GM08714 (cell line): ENCODE measurements around the gene SH3PXD2A.
"Not testable (repeated sequence)": the region's sequence is repeated elsewhere in the genome, so short reads cannot be mapped to it uniquely, and the experiment has no call there.

Source experiments
- H3K4me3 ChIP-seq: fragments of 200-500 bp; sonication (Bioruptor generic); 2 replicates; pipeline ENCODE4 v1.5.1; 2014; ENCODE audit warnings: mild to moderate bottlenecking, low read length, inconsistent platforms
- ZNF274 ChIP-seq: IDR thresholded peaks from 2 replicates; pipeline ENCODE4 v1.6.1; 2012; ENCODE audit warnings: mild to moderate bottlenecking, low read depth, low read length

The SH3PXD2A gene

GRCh38 chr10:103823706-103824272, 31.6 kb downstream of the SH3PXD2A start:
- TF ChIP-seq ZNF274 = no peak
- H3K4me3 ChIP-seq = no peak overlapping the region

DNA sequence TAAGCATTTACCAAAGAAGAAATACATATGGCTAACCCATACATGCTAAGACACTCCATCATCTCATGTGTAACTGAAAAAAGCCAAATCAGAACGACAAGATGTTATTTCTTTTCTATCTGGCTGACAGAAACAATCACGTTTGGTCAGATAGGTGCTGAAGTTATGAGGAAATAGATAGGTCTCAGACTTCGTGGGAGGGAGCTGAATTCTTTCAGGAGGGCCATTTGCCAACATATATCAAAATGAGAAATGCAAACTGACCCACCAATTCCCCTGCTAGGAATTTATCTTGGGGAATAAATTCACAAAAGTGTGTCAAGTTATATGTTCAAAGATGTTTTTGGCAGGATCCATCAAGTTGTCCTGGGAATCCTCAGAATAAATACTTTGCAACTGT, 32.6 kb downstream of the SH3PXD2A start:
- no peak for TF ChIP-seq ZNF274
- H3K4me3 ChIP-seq = no peak overlapping the region

DNA sequence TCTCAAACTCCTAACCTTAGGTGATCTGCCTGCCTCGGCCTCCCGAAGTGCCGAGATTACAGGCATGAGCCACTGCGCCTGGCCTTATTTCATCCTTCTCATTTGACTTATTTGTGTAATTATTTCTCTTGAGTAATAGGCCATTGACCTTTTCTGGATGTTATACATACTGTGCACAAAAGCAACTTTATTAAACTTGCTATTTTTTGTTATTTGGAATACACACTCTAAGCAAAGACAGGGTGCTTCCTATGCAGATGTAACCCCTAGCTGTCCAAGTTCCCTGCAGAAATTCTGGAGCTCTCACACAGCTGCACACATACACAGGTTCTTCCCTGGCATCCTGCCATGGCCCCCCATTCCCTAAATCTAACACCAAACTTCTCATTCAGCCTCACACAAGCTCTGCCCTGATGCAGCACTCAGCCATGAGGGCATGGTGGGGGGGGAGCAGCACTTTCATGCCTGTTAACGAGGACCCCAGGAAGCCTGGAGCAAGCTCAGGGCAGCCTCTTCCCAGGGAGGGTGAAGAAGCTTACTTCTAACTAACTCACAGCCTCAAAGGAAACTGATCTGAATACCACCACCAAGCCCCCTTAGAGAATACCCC, 33.2 kb downstream of the SH3PXD2A start:
- TF ChIP-seq ZNF274 = no peak
- no peak overlapping the region for H3K4me3 ChIP-seq

- H3K4me3 ChIP-seq = no peak overlapping the region
Observed at GRCh38 chr10:103820101-103821062, 35.0 kb downstream of the SH3PXD2A start.

DNA sequence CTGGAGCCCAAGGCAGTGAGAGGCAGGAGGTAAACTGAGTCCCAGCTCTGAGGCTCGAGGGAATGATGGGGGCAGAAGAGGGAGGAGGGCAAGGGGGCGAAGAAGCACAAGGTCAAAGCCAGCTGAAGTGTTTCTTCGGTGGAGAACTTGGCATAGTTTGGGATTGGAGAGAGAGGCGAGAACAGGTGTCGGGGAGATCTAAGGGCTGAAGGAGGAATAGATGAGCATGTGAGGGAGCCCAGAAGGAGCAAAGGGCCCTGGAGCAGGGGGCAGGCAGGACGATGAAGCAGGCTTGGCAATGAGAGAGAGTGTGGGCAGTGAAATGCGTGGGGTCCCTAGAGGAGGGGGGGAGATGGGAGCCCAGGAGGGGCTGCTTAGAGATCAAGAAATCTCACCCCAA, 35.9 kb downstream of the SH3PXD2A start:
- no peak overlapping the region for H3K4me3 ChIP-seq

More at GRCh38 chr10:103820101-103821062, 35.0 kb downstream of the SH3PXD2A start:
- no peak for TF ChIP-seq ZNF274

DNA sequence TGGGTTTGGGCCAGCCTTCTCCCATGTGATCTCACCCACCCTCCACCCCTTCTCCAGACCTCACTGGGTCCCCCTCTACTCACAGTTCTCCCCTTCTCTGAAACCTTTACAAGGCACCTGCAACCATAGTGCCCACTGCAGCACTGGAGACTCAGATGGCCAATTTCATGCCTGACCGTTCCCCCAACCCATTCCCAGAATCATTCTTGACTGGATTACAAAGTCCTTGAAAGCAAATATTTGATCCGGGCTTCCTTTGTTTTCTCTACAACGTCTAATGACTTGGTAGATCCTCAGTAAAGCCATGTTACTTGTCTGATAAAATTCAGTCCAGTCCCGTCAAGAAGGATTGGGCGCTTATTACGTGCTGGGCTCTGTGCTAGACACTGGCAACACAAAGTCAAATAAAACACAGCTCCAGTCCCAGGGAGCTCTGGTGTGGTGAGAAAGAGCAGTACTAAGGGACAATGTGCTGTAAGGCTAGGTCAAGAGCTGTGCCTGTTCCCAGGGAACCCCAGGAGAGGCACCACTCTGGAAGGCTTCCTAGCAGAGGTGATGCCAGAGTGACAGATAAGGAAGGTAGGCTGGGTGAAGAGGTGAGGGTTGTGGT, 36.5 kb downstream of the SH3PXD2A start:
- no peak for TF ChIP-seq ZNF274

More for the DNA sequence above, 35.9 kb downstream of the SH3PXD2A start:
- TF ChIP-seq ZNF274 = no peak

DNA sequence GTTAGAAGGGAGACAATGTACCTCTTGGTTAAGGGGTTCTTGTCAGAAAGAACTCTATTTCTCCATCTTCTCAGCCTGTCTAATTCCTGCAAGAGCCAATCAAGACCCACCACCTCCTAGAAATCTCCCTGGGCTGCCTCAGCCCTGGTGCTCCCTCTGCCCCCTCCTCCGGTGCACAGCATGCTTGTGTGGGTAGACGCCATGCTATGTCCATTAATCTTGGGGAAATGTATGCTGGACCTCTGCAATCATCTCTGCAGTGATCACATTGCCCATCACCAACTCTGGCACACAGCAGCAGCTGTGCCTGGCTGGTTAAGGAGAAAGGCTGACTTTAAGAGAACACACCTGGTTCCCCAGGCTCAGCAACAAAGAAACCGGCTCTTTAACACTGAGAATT, 37.3 kb downstream of the SH3PXD2A start:
- TF ChIP-seq ZNF274 = no peak
- H3K4me3 ChIP-seq = no peak overlapping the region

More for the DNA sequence above, 36.5 kb downstream of the SH3PXD2A start:
- no peak overlapping the region for H3K4me3 ChIP-seq

GRCh38 chr10:103816431-103816830, 38.9 kb downstream of the SH3PXD2A start:
- H3K4me3 ChIP-seq = no peak overlapping the region
- no peak for TF ChIP-seq ZNF274

- H3K4me3 ChIP-seq = no peak overlapping the region
- TF ChIP-seq ZNF274 = no peak
Observed at GRCh38 chr10:103814626-103815370, 40.6 kb downstream of the SH3PXD2A start.

- H3K4me3 ChIP-seq = no peak overlapping the region
Observed at GRCh38 chr10:103814105-103814504, 41.3 kb downstream of the SH3PXD2A start.

DNA sequence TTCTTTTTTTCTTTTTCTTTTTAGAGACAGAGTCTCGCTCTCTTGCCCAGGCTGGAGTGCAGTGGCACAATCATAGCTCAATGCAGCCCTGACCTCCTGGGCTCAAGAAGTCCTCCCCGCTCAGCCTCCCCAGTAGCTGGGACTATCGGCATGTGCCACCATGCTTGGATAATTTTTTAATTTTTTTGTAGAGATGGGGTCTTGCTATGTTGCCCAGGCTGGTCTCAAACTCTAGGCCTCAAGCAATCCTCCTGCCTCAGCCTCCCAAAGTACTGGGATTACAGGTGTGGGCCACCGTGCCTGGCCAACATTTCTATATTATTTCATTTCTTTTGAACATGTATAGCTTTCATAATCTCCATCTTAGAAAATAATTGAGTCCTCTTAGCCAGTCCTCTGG, 42.1 kb downstream of the SH3PXD2A start:
- H3K4me3 ChIP-seq = not testable (repeated sequence)

More at GRCh38 chr10:103814105-103814504, 41.3 kb downstream of the SH3PXD2A start:
- no peak for TF ChIP-seq ZNF274

DNA sequence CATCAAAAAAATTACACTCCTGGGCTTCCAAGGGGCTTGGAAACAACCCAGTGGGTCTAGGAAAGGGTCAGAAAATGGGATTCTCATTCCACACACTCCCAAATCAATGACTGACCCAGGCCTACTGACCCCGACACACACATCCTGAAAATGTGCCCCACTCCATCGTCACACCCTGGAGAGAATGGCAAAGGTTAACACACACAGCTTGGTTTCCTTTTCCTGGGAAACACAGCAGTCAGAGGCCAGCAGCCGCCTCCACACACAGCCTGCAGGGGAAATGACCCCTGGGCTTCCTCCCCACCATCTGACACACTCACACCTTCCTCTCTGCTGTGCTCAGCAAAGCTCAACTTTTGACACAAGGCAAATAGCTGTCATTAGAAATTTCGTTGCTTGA, 42.9 kb downstream of the SH3PXD2A start:
- no peak for TF ChIP-seq ZNF274
- no peak overlapping the region for H3K4me3 ChIP-seq

- no peak overlapping the region for H3K4me3 ChIP-seq
- TF ChIP-seq ZNF274 = no peak
Observed at GRCh38 chr10:103812004-103812403, 43.4 kb downstream of the SH3PXD2A start.

DNA sequence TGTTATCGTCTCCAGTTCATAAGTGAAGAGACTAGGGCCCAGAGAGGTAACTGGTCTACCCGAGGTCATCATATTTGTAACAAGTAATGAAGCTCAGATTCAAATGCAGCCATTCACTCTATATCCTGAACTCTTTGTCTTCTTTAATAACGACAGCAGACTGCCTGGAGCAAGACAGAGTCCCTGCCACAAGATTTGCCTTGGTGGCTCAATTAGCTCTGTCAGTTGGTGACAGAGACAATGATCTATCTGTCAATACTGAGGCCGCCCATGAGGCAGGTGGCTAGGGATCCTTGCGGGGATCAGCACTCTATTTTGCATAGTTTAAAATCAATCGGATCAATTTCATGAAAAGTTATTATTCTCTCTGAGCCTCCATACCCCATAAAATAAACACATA, 43.9 kb downstream of the SH3PXD2A start:
- no peak overlapping the region for H3K4me3 ChIP-seq
- no peak for TF ChIP-seq ZNF274
